NCI-H748 treated with DMSO at 0.1 percent for 48 hours (cell line): ENCODE data around the gene CCL4.
"Not testable (repeated sequence)": the region's sequence is repeated elsewhere in the genome, so short reads cannot be mapped to it uniquely, and the experiment has no call there.

Source experiments
- DNase-seq: peaks from one replicate; lab custom pipeline; 2025; lab: John Stamatoyannopoulos, UW

The CCL4 gene

GRCh38 chr17:36087897-36088572 lies 15.6 kb upstream of the CCL4 start:
- DNase-seq: not testable (repeated sequence)

GRCh38 chr17:36088670-36089338 lies 14.8 kb upstream of the CCL4 start:
- no peak for DNase-seq

- no peak for DNase-seq
Observed at GRCh38 chr17:36089339-36089865, 14.2 kb upstream of the CCL4 start.

GRCh38 chr17:36089888-36090836 lies 13.5 kb upstream of the CCL4 start, which contains the start of gene CCL3:
CCL3 (minus strand) TSS chr17:36090143; CDS start chr17:36090058, 85 bp downstream.
- DNase-seq: no peak

GRCh38 chr17:36092230-36092629 lies 11.4 kb upstream of the CCL4 start:
- no peak for DNase-seq

- not testable (repeated sequence) for DNase-seq
Observed at GRCh38 chr17:36092715-36093114, 10.9 kb upstream of the CCL4 start.

GRCh38 chr17:36094232-36094631 lies 9.4 kb upstream of the CCL4 start:
- no peak for DNase-seq

- no peak for DNase-seq
Observed at GRCh38 chr17:36094746-36095145, 8.9 kb upstream of the CCL4 start.

- no peak for DNase-seq
Observed at GRCh38 chr17:36095992-36096391, 7.6 kb upstream of the CCL4 start.

GRCh38 chr17:36099004-36099403 lies 4.6 kb upstream of the CCL4 start:
- not testable (repeated sequence) for DNase-seq

- not testable (repeated sequence) for DNase-seq
Observed at GRCh38 chr17:36104246-36104645, 619 bp downstream of the CCL4 start.

GRCh38 chr17:36104701-36105181 lies 1.1 kb downstream of the CCL4 start:
- DNase-seq: no peak

GRCh38 chr17:36105781-36106492 lies 2.3 kb downstream of the CCL4 start:
- no peak for DNase-seq

GRCh38 chr17:36106493-36106835 lies 2.8 kb downstream of the CCL4 start:
- no peak for DNase-seq

- no peak for DNase-seq
Observed at GRCh38 chr17:36107660-36108059, 4.0 kb downstream of the CCL4 start.

- DNase-seq: not testable (repeated sequence)
Observed at GRCh38 chr17:36108265-36108664, 4.6 kb downstream of the CCL4 start.

GRCh38 chr17:36111068-36111490 lies 7.5 kb downstream of the CCL4 start:
- no peak for DNase-seq

- no peak for DNase-seq
Observed at GRCh38 chr17:36112572-36112971, 8.9 kb downstream of the CCL4 start.

GRCh38 chr17:36113131-36113530 lies 9.5 kb downstream of the CCL4 start:
- DNase-seq: not testable (repeated sequence)

GRCh38 chr17:36114971-36115648 lies 11.5 kb downstream of the CCL4 start:
- DNase-seq: not testable (repeated sequence)

- DNase-seq: not testable (repeated sequence)
Observed at GRCh38 chr17:36115649-36115977, 12.0 kb downstream of the CCL4 start.
